OCI-LY7 (cell line): Measurements from ENCODE around the gene NDUFC2.

Source experiments
- EZH2phosphoT487 ChIP-seq: fragments of 200-600 bp; sonication (generic); IDR thresholded peaks from 2 replicates; pipeline ENCODE4 v1.6.1; 2018; ENCODE audit warnings: low read depth, borderline replicate concordance, mild to moderate bottlenecking, mixed run types, antibody characterized with exemption, low read length, moderate library complexity, mixed read lengths
- TF ChIP-seq, protein P1 (sequence below): fragments of 200-600 bp; sonication (generic); conservative IDR thresholded peaks from 2 replicates; pipeline ENCODE4 v1.5.1; 2014; ENCODE audit warnings: mild to moderate bottlenecking, antibody characterized with exemption, low read length, moderate library complexity, mixed read lengths

DNA sequence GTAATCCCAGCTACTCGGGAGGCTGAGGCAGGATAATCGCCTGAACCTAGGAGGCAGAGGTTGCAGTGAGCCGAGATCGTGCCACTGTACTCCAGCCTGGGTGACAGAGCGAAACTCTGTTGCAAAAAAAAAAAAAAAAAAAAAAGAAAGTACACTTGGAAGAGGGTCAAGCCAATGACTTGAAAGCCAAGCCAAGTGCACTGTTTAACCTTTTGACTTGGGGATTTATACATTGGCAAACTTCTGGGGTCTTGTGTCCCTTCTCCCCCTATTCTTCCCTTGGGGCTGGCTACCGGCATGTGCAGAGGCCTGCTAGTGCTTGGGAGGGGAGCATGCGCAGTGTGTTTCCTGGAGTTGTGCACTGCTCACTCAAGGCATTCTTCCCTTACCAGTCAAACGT is 30.3 kb downstream of the NDUFC2 start:
- TF ChIP-seq, protein P1, sequence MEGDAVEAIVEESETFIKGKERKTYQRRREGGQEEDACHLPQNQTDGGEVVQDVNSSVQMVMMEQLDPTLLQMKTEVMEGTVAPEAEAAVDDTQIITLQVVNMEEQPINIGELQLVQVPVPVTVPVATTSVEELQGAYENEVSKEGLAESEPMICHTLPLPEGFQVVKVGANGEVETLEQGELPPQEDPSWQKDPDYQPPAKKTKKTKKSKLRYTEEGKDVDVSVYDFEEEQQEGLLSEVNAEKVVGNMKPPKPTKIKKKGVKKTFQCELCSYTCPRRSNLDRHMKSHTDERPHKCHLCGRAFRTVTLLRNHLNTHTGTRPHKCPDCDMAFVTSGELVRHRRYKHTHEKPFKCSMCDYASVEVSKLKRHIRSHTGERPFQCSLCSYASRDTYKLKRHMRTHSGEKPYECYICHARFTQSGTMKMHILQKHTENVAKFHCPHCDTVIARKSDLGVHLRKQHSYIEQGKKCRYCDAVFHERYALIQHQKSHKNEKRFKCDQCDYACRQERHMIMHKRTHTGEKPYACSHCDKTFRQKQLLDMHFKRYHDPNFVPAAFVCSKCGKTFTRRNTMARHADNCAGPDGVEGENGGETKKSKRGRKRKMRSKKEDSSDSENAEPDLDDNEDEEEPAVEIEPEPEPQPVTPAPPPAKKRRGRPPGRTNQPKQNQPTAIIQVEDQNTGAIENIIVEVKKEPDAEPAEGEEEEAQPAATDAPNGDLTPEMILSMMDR = no peak
- no peak for TF ChIP-seq EZH2phosphoT487
